Activated T-helper 1 cell treated with anti-CD3 and anti-CD28 coated beads, Interleukin-2, amount 50 U/mL, for 16 hours (primary cell): ENCODE measurements around the gene B9D2.
"Not testable (repeated sequence)": the region's sequence is repeated elsewhere in the genome, so short reads cannot be mapped to it uniquely, and the experiment has no call there.

ENCODE experiments used
- DNase-seq, 2 donors: peaks; one replicate each; pipeline ENCODE4 v3.0.0-alpha.2; 2020; ENCODE audit warnings: low read depth in 1 of 2, low spot score in 1 of 2

B9D2 gene, protein sequence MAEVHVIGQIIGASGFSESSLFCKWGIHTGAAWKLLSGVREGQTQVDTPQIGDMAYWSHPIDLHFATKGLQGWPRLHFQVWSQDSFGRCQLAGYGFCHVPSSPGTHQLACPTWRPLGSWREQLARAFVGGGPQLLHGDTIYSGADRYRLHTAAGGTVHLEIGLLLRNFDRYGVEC

GRCh38 chr19:41363753-41364523 lies at the start of gene B9D2:
Gene B9D2, minus strand, starts transcription at chr19:41364149. Its CDS starts 630 bp downstream, at chr19:41363519.
- peak; percentile 95 to 97 for DNase-seq

- DNase-seq = no peak
Observed at GRCh38 chr19:41412953-41413352, 49.0 kb upstream of the B9D2 start.

- DNase-seq = no peak
Observed at GRCh38 chr19:41411968-41412265, 48.0 kb upstream of the B9D2 start.

- no peak for DNase-seq
Observed at GRCh38 chr19:41411100-41411967, 47.4 kb upstream of the B9D2 start.

GRCh38 chr19:41410336-41411054 lies 46.5 kb upstream of the B9D2 start:
- DNase-seq = no peak

DNA sequence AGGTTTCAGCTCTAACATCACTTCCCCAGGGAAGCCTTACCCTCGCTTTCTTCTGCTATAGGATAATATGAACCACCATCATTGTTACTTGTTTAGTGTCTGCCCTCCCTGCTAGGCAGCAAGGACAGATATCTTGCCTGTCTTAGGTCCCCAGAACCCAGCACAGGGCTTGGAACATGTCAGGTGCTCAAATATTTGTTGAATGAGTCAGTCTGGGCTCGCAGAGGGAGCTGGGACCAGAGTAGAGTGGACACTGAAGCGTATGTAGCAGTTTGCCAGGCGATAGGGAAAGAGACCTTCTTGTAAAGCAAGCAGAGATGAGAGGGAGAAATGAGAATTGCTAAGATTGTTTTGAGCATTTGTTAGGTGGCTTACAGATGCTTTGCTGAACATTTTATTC lies 45.3 kb upstream of the B9D2 start:
- no peak for DNase-seq

GRCh38 chr19:41408846-41409245 lies 44.9 kb upstream of the B9D2 start:
- not testable (repeated sequence) for DNase-seq

GRCh38 chr19:41408256-41408655 lies 44.3 kb upstream of the B9D2 start:
- DNase-seq = no peak

DNA sequence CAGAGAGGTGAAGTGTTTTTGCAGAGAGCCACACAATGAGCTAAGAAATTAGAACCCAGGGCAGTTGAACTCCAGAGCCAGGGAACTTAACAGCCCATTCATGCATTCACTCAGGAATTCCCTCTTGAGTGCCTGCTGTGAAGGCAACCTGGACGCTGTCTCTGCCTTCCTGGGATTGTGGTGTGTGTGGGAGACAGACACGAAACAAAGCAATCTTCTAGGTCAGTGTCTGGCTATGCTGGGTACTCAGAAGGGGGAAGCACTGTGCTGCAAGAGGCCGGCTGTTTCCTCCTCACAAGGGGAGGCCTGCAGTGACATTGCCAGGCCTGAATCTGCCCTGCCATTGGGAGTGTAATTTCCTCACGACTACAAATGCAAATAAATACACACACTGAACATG lies 43.3 kb upstream of the B9D2 start:
- DNase-seq = no peak

- DNase-seq = no peak
Observed at GRCh38 chr19:41405776-41406175, 41.8 kb upstream of the B9D2 start.

GRCh38 chr19:41403181-41403970 lies 39.4 kb upstream of the B9D2 start:
- no peak for DNase-seq

DNA sequence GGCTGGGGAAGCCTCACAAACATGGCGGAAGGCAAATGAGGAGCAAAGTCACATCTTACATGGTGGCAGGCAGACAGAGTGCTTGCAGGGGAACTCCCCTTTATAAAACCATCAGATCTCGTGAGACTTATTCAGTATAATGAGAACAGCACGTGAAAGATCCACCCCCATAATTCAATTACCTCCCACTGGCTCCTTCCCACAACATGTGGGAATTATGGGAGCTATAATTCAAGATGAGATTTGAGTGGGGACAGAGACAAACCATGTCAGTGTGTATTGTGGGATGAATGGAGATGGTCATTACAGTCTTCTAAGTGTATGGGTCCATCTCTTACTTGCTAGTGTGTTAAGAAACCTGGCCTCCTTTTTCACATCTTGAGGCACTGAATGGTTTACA lies 38.1 kb upstream of the B9D2 start:
- no peak for DNase-seq

GRCh38 chr19:41401483-41401882 lies 37.5 kb upstream of the B9D2 start:
- DNase-seq = no peak

DNA sequence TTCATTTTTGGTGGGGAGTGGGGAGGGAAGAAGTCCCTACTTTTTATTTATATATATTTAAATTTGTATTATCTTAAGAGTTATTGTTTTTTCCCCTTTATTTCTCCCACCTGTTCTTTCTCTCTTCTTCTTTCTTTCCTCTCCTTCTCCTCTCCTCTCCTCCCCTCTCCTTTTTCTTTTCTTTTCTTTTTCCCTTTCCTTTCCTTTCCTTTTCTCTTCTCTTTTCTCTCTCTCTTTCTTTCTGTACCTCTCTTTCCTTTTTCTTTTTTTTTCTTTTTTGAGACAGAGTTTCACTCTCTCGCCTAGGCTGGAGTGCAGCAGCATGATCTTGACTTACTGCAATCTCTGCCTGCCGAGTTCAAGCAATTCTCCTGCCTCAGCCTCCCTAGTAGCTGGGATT lies 35.6 kb upstream of the B9D2 start:
- DNase-seq = no peak

GRCh38 chr19:41399091-41399490 lies 35.1 kb upstream of the B9D2 start:
- no peak for DNase-seq

GRCh38 chr19:41398598-41398997 lies 34.6 kb upstream of the B9D2 start:
- DNase-seq = no peak

DNA sequence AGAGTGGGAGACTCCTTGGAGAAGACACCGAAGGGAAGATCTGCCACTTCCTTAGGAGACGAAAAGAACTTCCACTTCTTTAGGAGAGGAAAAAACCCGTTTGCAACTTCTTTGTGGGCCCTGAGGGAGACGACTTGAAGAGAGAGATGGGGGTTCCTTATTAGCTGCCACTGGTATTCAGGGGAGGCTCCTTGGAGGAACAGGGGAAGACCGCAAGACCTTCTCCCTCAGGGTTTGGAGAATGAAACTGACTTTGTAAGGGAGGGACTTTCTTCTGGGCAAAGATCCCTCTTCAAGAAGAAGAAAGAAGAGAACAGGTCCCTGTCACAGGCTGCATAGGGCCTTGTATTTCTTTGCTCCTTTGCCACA lies 34.1 kb upstream of the B9D2 start:
- no peak for DNase-seq

DNA sequence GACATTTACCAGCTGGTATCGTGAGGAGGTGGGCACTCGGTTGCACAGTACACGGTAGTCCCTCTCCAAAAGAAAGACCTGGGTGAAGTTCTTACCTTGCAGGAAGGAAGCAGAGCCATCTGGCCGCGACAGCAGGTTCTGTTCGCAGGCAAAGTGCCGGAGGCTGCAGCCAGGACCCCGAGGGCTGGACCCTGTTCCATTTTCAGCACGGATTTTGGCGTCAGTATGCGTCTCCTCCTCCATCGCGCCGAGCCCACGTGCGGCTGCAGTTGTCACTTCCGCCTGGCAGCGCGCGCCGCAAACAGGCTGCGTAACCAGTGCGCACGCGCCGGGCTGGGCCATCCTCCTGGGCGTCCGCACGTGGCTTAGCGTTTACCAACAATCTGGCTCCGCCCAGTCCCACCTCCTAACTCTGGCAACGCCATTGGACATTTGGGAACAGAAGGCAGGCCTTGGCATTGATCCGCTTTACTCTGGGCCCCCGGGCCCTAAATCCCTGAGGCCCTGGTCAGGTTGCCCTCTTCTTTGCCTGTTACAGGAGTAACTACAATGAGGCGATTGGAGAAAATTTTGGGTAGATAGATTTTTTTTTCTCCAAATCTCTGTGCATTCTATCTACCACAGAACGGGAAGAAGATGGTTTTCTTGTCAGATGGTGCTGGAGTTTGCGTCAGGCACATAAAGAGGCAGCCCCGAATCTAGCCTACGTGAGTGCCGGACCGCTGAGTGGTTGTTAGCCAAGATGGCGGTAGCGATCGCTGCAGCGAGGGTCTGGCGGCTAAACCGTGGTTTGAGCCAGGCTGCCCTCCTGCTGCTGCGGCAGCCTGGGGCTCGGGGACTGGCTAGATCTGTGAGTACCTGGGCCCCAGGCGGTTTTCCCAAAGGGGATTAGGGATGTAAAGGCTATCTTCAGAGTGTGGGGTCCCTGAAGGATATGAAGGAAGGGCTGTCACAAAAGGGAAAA lies 33.4 kb upstream of the B9D2 start, which contains the start of the genes BCKDHA and EXOSC5:
BCKDHA (plus strand) TSS at position 733 of the 964 bp plus-strand sequence; CDS start at position 743, 10 bp downstream.
EXOSC5 (minus strand) TSS at position 274 of the 964 bp plus-strand sequence; CDS start at position 243, 31 bp downstream.
- DNase-seq = peak; percentile 98 to 99

DNA sequence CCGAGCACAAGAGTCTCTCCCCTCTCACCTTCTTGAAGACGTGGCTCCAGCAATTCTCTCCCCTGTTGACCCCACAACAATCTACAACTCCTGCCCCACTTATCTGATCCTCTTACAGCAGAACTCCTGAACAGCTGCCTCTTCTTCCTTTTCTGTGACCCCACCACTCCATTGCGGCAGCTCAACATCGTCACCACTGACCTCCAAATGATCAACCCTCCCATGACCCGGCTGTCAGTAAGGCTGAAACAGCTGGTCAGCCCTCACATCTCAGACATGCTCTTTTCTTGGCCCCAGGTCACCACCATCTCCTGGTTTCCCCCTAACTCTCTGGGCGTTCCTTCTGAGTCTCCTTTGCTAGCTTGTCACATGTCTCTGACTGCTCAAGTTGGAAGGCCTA lies 31.4 kb upstream of the B9D2 start:
- DNase-seq = no peak
